ENCODE measurements around the gene TMC1.

DNA sequence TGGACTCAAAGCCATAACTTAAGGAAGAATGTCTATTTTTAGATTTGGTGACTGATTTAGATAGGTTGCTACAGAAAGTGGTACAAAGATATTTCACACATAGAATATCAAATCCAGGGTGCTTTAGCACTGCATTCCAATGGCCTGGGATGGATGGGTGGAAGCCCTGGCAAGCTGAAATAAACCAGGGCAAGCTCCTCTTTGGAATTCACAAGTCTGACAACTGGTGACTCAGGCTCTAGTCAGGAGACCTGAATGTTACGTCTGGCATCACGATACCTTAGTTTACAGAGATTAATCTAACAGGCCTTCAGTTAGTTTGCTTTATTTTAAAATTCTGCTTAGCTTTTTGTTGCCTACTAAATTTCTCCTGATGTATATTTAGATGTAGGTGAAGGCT lies 144.0 kb downstream of the TMC1 start:
- TF ChIP-seq RARB (CRISPR knock-in tag; IDR thresholded peaks at IDR 0.05) (no peak), ARNTL (CRISPR knock-in tag; IDR thresholded peaks at IDR 0.05; ENCODE audit: borderline replicate concordance, low read depth) (no peak), ISL1 (CRISPR knock-in tag; IDR thresholded peaks at IDR 0.05) (no peak), ZC3H10 (CRISPR knock-in tag; IDR thresholded peaks at IDR 0.05) (no peak), ZNF565 (CRISPR knock-in tag; conservative IDR thresholded peaks at IDR 0.05; ENCODE audit: low read depth) (no peak), GLIS3 (CRISPR knock-in tag; IDR thresholded peaks at IDR 0.05) (no peak), ZFP30 (CRISPR knock-in tag; IDR thresholded peaks at IDR 0.05) (no peak), TOX (CRISPR knock-in tag; IDR thresholded peaks at IDR 0.05; ENCODE audit: borderline replicate concordance) (no peak), ESRRG (CRISPR knock-in tag; IDR thresholded peaks at IDR 0.05) (no peak), ZFP3 (CRISPR knock-in tag; IDR thresholded peaks at IDR 0.05) (no peak), ZNF8 (CRISPR knock-in tag; IDR thresholded peaks at IDR 0.05) (no peak)
- TF ChIP-seq, protein P1, sequence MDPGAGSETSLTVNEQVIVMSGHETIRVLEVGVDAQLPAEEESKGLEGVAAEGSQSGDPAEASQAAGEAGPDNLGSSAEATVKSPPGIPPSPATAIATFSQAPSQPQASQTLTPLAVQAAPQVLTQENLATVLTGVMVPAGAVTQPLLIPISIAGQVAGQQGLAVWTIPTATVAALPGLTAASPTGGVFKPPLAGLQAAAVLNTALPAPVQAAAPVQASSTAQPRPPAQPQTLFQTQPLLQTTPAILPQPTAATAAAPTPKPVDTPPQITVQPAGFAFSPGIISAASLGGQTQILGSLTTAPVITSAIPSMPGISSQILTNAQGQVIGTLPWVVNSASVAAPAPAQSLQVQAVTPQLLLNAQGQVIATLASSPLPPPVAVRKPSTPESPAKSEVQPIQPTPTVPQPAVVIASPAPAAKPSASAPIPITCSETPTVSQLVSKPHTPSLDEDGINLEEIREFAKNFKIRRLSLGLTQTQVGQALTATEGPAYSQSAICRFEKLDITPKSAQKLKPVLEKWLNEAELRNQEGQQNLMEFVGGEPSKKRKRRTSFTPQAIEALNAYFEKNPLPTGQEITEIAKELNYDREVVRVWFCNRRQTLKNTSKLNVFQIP (CRISPR knock-in tag; IDR thresholded peaks at IDR 0.05; ENCODE audit: borderline replicate concordance, low read depth), result no peak
- TF ChIP-seq, protein P2, sequence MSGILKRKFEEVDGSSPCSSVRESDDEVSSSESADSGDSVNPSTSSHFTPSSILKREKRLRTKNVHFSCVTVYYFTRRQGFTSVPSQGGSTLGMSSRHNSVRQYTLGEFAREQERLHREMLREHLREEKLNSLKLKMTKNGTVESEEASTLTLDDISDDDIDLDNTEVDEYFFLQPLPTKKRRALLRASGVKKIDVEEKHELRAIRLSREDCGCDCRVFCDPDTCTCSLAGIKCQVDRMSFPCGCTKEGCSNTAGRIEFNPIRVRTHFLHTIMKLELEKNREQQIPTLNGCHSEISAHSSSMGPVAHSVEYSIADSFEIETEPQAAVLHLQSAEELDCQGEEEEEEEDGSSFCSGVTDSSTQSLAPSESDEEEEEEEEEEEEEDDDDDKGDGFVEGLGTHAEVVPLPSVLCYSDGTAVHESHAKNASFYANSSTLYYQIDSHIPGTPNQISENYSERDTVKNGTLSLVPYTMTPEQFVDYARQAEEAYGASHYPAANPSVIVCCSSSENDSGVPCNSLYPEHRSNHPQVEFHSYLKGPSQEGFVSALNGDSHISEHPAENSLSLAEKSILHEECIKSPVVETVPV (CRISPR knock-in tag; IDR thresholded peaks at IDR 0.05), result no peak

Data from SK-N-SH treated with all-trans-retinoic acid at 6 μM for 48 hours (cell line).